Ramos (cell line): Measurements from ENCODE around the gene CIC.

ENCODE experiments used
- in situ Hi-C: fragments of 300-500 bp; cut with MboI; formaldehyde crosslinking; loops from one replicate; pipeline ENCODE4 v1.14.3; 2022; ENCODE audit warnings: low sequenced_read_pairs; ENCODE audit not compliant: unreplicated experiment

The CIC gene

DNA sequence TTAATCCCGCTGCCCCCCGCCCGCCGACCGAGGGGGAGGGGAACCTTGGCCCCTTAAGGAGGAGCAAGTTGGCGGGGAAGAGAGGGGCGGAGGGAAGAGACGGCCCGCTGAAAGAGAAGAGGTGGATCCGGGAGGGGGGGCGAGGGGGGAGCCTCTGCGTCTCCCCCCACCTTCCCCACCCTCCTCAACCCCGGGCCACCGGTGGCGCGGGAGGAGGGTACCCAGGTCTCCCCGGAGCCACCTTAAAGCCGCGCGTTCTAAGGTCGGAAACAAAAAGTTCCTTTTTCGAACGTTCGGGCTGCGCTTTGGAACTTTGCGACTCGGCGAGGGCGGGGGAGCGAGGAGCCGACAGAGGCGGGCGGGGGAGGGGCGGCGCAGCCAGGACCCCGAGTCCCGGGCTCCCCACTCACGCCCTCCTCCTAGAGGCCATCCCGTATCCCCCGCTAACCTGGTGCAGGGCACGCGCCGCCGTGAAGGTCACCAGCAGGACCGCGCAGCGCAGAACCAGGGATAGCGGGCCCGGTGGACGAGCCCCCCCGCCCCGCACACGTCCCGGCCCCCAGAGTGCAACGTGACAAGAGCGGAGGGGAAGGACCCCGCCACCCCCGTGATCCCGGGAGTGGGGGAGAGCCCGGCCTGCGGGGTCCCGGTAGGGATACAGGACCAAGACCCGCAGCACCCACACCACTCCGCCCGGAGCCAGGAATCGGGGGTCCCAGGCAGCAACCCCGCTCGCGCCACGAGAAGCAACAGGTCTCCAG, 14.8 kb upstream of the CIC start:
- in situ Hi-C loops = loop anchor here (25.0 kb wide), 1 partner anchor 1467 kb away; the partner anchor contains the start of genes EGLN2, MIA and RAB4B

DNA sequence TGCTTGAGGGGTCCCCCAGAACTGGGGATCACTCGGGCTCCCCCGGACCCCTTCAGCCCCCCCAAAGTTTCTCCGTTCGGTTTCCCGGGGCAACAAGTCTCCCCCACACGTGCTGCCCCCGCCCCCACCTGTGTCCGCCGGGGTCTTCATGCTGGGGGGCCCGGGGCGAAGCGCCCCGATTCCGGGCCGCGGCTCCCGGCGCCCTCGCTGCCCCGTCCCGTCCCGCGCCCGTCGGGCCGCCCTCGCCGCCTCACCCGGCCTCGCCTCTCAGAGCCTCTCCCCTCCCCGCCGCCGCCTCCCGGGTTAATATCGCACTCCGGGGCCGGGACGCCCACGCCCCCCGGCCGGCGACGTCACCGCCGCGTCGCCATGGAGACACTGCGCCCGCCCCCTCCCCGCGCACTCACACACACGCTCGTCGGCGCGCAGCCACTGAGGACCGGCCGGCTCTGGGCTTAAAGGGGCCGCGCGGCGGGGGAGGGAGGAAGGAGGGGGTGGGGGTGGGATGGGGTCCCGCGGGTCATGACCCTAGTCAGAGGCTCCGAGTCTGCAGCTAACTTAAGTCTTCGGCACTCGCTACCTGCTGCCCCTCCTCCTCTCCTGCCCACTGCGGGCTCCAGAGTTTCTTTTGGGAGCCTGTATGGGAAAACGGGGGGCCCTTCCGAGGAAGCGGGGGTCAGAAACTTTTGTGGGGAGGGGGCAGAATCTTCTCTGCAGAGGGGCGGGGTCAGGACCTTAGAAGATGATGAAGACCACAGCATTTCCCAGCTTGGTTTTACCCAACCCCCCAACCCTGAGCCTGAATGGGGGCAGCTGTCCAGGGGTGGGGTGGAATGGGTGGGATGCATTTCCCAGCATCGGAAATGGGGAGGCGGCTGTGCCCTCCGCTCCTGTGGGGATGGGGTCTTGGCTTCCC, 13.9 kb upstream of the CIC start, which contains the start of gene ERF:
ERF (minus strand) TSS at position 279 of the 916 bp plus-strand sequence; CDS start at position 150, 129 bp downstream.
- in situ Hi-C loops = loop anchor here (25.0 kb wide), 1 partner anchor 1468 kb away; the partner anchor contains the start of genes EGLN2, MIA and RAB4B

DNA sequence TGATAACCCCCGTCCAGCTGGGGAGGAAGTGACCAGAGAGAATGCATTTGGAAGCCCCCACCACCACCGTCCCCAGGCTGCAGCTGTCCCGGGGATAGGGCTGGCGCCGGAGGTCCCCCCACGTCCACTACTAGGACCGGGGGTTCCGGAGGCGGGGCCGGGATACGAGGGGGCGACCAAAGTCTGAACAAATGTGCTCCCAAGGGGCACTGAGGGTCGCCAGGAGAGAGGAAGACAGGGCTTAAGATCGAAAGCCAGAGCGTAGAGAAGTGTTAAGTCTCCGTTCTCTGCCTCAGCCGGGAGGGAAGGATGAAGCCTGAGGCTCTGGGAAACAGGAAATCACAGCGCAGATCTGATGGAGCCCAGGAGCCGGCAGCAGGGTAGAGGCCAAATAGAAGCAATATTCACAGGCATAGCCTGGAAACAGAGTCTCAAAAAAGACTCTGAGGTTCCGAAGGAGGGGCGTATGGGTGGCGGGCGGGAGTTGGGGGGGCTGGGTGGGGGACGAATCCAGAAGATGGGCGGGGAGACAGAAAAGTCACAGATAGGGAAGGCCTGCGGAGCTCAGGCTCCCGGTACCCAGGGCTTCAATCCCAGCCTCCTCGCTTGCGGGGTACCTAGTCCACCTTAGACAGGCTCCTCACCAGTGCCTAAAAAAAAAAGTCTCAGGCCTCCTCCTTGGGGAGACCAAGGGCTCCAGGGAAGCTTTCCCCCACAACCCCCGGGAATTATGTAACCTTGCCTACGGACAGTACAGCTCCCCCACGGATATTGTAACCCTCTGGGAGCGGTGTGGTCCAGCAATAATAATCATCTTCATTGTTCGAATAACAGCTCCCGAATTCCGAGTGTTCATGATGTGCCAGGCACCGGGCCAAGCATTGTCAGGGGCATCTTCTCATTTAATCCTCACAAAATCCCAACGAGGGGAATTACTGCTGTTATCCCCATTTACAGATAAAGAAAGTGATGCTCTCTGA, 13.0 kb upstream of the CIC start:
- in situ Hi-C loops = loop anchor here (25.0 kb wide), 1 partner anchor 1469 kb away; the partner anchor contains the start of genes EGLN2, MIA and RAB4B

DNA sequence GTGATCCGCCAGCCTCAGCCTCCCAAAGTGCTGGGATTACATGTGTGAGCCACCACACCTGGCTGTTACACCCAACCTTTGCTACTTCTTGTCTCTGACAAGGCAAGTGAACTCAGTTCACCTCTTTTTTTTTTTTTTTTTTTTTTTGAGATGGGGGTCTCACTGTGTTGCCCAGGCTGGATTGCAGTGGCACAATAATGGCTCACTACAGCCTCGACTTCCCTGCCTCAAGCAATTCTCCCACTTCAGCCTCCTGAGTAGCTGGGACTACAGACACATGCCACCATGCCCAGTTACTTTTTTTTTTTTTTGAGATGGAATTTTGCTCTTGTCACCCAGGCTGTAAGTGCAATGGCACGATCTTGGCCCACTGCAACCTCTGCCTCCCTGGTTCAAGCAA, 11.2 kb upstream of the CIC start:
- in situ Hi-C loops = loop anchor here (25.0 kb wide), 1 partner anchor 1471 kb away; the partner anchor contains the start of genes EGLN2, MIA and RAB4B

DNA sequence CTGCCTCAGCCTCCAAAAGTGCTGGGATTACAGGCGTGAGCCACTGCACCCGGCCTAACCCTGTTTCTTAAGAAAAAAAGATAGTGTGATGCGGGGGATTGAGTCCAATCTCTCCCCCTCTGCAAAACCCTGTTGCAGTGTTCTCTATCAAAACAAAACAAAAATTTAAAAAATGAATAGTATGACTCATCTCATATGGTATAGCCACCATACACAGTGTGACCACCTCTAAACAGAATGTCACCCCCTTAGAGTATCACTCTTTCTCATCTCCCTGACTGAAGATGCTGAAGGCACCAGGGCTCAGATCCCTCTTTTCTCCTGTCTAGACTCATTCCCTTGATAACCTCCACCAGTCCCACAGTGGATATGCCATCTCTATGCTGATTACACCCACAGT, 7.3 kb upstream of the CIC start:
- in situ Hi-C loops = loop anchor here (25.0 kb wide), 1 partner anchor 1474 kb away; the partner anchor contains the start of genes EGLN2, MIA and RAB4B

DNA sequence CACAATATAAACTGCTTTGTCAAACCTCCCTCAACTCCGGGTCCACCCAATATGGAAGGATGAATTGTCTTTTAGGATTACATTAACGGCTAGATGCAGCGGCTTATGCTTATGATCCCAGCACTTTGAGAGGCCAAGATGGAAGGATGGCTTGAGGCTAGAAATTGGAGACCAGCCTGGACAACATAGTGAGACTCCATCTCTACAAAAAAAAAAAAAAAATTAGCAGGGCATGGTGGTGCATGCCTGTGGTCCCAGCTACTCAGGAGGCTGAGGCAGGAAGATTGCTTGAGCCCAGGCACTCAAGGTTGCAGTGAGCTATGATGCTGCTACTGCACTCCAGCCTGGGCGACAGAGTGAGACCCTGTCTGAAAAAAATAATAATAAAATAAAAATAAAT, 2.9 kb upstream of the CIC start:
- in situ Hi-C loops = loop anchor here (25.0 kb wide), 1 partner anchor 1479 kb away; the partner anchor contains the start of genes EGLN2, MIA and RAB4B

DNA sequence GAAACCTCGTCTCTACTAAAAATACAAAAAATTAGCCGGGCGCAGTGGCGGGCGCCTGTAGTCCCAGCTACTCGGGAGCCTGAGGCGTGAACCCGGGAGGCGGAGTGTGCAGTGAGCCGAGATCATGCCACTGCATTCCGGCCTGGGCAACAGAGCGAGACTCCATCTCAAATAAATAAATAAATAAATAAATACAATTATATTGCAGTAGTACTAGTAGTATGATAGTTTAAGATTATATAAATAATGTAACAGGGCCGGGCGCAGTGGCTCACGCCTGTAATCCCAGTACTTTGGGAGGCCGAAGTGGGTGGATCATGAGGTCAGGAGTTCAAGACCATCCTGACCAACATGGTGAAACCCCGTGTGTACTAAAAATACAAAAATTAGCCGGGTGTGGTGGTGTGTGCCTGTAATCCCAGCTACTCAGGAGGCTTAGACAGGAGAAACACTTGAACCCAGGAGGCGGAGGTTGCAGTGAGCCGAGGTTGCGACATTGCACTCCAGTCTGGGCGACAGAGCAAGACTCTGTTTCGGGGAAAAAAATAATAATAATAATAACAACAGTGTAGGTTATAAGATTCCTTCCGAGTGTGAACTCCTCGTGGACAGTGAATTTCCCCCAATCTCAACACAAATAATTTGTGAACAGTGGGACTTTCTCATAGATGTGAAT, 2.0 kb upstream of the CIC start:
- in situ Hi-C loops = loop anchor here (25.0 kb wide), 1 partner anchor 1480 kb away; the partner anchor contains the start of genes EGLN2, MIA and RAB4B

DNA sequence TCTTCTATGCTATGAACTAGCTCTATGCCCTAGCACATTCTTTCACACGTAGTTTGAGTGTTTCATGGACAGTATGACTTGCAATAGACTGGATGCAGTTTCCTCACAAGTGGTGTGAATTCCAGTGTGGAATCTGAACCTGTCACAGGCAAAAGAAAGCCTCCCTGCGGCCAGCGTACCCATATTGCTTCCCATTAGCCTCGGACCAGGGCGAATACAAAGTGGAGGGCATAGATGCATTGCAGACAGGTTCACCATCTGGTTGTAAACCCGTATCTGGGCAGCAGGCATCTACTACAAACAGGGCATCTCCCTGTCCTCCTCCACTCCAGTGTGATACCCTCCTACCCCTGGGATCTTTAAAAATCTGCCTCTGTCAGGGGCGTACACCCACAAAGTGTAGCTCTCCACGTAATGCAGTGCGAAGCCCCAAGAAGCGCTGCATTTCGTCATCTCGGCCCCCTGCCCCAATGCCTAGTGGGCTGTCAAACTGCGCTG, 1.4 kb upstream of the CIC start:
- in situ Hi-C loops = loop anchor here (25.0 kb wide), 1 partner anchor 1480 kb away; the partner anchor contains the start of genes EGLN2, MIA and RAB4B

DNA sequence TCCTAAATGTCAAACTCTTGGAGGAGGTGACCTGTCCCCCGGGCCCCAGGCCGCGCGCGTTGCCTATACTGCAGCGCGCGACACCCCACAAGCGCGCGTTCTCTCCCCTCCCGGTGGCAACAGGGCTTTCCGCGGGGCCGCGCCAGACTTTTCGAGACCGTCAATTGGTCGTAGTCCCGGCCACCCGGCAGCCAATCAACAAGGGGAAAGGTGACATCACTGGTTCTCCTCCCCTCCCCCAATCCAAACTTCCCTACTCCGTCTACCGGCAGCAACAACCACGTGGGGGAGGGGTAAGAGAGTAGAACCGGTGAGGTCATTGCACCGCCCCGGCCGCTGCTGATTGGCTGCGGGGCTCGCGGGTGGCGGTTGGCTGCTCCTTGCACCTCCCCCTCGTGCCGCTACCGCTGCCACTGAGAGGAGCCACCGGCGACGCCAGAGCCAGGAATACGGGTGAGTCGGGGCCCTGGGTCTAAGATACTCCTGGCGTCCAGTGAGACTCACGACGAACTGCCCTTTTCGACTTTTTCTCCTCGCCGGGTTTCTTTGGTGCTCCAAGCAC, 829 bp upstream of the CIC start:
- in situ Hi-C loops = loop anchor here (25.0 kb wide), 1 partner anchor 1481 kb away; the partner anchor contains the start of genes EGLN2, MIA and RAB4B

DNA sequence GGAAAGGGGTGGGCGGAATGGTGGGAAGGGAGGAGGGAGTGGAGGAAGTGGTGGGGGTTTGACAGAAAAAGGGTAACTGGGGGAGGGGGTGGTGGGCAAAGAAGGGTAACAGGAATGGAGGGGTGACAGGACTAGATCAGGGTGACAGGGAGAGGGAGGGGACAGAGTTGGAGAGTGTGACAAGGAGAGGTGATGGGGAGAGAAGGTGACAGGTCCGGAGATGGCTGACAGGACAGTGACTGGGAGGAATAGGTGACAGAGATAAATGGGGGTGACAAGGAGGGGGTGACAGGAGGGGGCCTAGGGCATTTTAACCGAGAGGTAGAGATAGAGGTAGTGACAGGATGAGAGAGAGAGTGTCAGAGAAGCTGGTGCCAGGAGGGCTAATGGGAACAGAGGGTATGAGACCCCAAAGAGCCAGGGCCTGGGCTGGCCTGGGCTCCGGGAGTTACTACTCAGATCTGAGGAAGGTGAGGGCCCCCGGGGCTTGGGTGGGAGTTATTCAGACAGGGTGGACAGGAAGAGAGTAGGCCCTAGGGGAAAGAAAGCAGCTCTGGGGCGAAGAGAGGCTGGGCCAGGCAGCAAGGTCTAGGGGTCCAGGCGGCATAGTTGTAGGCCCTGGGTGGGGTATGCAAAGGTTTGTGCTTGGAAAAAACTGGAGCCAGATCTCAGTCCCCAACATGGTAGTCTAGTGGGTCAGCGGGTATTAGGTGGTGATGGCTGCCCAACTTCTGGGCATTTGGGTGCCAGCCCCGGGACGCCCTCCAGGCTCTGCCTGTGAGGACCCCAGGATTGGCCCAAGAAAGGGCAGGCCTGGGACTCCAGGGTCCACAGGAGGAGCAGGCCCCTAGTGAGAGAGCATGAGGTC, 660 bp downstream of the CIC start:
- in situ Hi-C loops = loop anchor here (25.0 kb wide), 1 partner anchor 1482 kb away; the partner anchor contains the start of genes EGLN2, MIA and RAB4B

DNA sequence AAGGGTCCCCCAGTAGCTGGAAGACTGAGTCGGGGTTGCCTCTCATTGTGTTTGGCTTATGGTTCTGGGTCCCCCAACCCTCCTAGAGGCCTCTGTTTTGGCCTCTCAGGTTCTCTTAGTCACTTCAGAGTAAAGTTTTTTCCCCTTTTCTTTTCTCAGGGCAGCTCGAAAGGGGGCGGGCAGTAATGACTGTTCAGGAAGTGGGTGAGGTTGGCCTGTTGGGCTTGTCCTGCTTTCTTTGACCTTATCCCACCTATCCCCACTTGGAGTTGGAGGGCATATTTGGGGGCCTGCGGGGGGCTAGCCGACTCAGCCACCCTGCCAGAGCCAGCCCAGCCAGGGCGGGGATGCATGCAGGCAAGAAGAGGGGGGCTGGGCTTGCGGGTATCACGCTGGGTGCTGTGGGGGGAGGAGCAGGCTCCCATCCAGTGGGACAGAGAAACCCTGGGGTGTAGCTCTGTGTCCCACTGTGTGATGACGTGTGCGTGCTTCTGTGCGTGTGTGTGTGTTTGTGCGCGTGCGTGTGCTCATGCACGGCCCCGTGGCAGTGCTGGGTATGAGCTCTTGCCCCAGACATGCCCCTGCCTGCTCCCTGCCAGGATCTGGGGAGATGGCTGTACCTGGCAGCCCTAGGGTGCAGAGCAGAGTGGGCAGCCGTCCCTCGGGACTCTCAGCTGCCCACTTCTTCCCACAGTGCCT, 1.4 kb downstream of the CIC start:
- in situ Hi-C loops = loop anchor here (25.0 kb wide), 1 partner anchor 1483 kb away; the partner anchor contains the start of genes EGLN2, MIA and RAB4B

DNA sequence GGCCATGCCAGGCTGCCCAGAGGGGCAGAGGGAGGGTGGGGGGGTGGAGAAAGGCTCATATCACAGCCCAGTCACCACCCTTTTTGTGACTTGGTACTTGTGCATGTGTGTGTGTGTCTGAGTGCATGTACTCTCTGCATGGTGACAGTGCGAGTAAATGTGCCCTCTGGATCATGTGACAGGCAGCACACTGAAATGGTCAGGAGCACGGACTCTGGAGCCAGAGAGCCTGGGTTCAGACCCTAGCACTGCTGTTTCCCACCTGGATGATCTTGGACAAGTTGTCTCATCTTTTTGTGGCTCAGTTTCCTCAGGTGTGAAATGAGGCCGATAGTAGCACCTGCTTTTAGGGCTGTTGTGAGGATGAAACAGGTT, 2.0 kb downstream of the CIC start:
- in situ Hi-C loops = loop anchor here (25.0 kb wide), 1 partner anchor 1484 kb away; the partner anchor contains the start of genes EGLN2, MIA and RAB4B

DNA sequence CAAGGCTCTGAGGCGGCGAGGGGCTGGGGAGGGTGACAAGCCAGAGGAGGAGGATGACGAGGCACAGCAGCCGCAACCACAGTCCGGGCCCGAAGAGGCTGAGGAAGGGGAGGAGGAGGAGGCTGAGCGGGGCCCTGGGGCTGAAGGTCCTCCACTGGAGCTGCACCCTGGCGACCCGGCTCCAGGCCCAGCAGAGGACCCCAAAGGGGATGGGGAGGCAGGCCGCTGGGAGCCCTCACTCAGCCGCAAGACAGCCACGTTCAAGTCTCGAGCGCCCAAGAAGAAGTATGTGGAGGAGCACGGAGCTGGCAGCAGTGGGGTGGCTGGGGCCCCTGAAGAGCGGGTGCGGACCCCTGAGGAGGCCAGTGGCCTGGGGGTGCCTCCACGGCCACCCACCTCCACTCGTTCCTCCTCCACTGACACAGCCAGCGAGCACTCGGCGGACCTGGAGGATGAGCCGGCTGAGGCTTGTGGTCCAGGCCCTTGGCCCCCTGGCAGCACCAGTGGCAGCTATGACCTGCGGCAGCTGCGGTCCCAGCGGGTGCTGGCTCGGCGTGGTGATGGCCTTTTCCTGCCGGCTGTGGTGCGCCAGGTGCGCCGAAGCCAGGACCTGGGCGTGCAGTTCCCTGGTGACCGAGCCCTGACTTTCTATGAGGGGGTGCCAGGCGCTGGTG, 2.9 kb downstream of the CIC start:
- in situ Hi-C loops = loop anchor here (25.0 kb wide), 1 partner anchor 1485 kb away; the partner anchor contains the start of genes EGLN2, MIA and RAB4B

DNA sequence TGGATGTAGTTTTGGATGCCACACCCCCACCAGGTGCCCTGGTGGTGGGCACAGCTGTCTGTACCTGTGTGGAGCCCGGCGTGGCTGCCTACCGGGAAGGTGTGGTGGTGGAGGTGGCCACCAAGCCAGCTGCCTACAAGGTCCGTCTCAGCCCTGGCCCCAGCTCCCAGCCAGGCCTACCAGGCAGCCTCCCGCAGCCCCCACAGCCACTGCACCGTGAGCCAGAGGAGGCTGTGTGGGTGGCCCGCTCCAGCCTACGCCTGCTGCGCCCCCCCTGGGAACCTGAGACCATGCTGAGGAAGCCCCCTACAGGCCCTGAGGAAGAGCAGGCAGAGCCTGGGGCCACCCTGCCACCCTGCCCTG, 3.5 kb downstream of the CIC start:
- in situ Hi-C loops = loop anchor here (25.0 kb wide), 1 partner anchor 1485 kb away; the partner anchor contains the start of genes EGLN2, MIA and RAB4B

DNA sequence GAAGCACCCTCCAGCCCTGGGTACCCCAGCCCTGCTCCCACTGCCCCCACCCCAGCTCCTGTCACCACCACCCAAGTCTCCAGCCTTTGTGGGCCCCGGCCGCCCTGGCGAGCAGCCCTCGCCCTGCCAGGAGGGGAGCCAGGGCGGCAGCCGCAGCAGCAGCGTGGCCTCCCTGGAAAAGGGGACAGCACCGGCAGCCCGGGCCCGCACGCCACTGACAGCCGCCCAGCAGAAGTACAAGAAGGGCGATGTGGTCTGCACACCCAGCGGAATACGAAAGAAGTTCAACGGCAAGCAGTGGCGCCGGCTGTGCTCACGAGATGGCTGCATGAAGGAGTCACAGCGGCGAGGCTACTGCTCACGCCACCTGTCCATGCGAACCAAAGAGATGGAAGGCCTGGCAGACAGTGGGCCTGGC, 3.9 kb downstream of the CIC start:
- in situ Hi-C loops = loop anchor here (25.0 kb wide), 1 partner anchor 1486 kb away; the partner anchor contains the start of genes EGLN2, MIA and RAB4B
